COLO668 (cell line): Measurements from ENCODE around the gene CYP3A5.

Experiments used
- DNase-seq: peaks from one replicate; lab custom pipeline; 2025; ENCODE audit not compliant: unreplicated experiment; lab: John Stamatoyannopoulos, UW

CYP3A5 gene

DNA sequence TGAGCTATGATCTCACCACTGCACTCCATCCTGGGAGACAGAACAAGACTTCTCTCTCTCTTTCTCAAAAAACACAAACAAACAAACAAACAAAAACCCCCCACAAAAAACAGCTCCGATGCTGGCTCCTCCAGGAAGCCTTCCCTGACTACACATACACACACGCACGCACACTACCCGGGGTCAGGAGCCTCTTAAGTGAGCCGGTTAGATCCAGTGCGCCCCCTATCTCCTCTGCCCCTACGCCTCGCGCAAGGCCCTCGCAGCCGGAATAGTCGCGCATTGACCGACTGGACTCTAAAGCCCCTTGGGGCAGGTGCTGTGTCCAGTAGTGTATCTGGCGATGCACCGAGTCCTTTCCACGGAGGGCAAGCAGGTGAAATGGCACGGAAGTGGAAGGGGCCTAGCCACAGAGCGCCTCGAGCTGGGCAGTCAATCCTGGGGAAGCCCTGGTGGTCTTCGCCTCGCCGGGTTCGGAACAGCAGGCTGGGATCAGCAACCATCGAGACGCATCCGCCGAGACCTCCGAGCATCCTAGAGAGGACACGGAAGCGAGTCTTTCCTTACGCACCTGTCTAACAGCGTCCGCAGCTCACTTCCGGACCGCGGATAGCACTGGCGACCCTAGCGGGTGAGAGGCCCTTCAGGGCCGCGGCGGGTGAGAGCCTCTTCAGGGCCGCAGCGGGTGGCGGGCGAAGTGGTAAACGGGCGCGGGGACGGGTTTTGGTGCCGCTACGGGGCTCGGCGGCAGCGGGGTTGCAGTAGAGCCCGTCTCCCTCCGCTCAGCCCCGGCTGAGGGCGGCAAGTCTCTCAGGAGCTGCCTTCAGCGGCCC, 63.2 kb downstream of the CYP3A5 start, which contains the start of gene ZSCAN25:
ZSCAN25 (plus strand) TSS at position 588 of the 833 bp plus-strand sequence. CDS start 2,661 bp downstream, outside the sequence.
- peak; percentile 94 for DNase-seq

GRCh38 chr7:99615989-99616358, 63.8 kb downstream of the CYP3A5 start:
- DNase-seq = no peak

DNA sequence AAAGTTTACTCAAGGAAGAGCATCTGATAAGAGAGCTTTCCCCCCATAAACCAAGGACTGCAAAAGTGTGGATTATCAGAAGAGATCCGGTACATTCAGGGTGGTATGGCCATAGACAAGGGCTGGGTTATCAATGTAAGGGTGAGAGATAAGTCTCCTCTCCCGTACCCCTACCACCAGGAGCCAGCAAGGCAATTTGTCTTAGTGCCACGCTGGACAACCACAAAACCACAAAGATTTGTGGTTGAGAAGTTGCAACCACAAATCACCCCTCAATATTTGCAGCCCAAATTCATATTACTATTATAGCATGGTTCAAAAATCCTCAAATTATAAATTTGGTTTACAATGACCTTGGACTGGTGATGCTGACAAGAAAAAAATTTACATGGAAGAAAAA, 65.3 kb downstream of the CYP3A5 start:
- DNase-seq = no peak

- no peak for DNase-seq
Measured at GRCh38 chr7:99607548-99607947, 72.2 kb downstream of the CYP3A5 start.

GRCh38 chr7:99606531-99606930, 73.3 kb downstream of the CYP3A5 start:
- DNase-seq = no peak

DNA sequence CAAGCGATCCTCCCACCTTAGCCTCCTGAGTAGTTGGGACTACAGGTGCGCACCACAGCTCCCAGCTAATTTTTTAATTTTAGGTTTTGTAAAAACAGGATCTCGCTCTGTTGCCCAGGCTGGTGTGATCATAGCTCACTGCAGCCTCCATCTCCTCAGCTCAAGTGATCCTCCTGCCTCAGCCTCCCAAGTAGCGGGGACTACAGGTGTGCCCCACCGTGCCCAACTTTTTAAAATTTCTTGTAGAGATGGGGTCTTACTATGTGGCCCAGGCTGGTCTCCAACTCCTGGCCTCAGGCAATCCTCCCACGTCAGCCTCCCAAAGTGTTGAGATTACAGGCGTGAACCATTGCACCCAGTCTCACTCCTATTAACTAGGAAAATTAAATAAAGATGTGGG, 74.3 kb downstream of the CYP3A5 start:
- DNase-seq = no peak

DNA sequence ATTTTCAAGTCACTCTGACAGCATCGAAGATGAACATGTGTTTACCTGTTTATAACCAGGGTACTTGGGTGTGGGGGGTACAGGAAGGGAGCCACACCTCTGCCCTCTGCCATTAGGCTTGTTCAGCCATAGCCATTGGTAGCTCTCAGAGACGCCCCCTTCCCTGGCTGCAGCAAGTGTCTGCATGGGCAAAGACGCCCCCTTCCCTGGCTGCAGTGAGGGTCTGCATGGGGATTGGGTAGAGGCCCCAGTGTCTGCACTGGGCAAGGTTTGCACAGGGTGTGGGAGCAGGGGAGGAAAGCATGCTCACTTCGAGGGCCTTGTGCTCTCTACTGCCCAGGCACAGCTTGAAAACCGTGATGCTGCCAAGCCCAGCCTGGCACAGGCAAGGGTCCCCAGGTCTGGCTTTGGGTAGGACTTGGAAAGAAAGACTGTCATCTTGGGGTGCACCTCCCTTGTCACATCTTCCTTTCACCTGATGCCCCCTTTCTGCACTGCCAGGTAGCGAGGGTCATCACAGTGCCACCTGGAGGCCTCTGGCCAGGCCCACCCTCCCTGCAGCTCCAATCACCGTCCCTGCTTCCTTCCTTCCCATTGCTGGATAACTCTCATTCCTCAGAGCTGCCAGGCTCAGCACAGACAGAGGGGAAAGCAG, 78.0 kb downstream of the CYP3A5 start:
- DNase-seq = no peak

- DNase-seq = no peak
Measured at GRCh38 chr7:99599836-99600235, 80.0 kb downstream of the CYP3A5 start.
